Ovary (tissue), 9 donors: ENCODE results near the gene ACO2. TPM values are rescaled to one million over a fixed set of nuclear protein-coding genes. Genes with fewer than 3 reads are reported as not detected.

ENCODE experiments used
- DNase-seq, 5 donors: peaks; one replicate each; pipeline ENCODE4 v3.0.0-alpha.2; 2019 to 2020
- H3K27ac ChIP-seq, 2 donors: fragments of 200-600 bp; one replicate each; pipeline versions ENCODE4 v1.5.1 to v1.8.0; 2019 to 2022
- H3K27me3 ChIP-seq: fragments of 200-600 bp; one replicate; pipeline ENCODE4 v1.8.0; 2022
- H3K36me3 ChIP-seq: fragments of 200-600 bp; sonication (generic); one replicate; pipeline ENCODE4 v1.5.1; 2019
- H3K4me1 ChIP-seq: one replicate; pipeline ENCODE4 v1.8.1; 2013; ENCODE audit warnings: mild to moderate bottlenecking, moderate library complexity; ENCODE audit not compliant: insufficient read depth
- H3K4me3 ChIP-seq: fragments of 200-600 bp; sonication (generic); one replicate; pipeline ENCODE4 v1.5.1; 2017
- H3K9me3 ChIP-seq, 2 donors: fragments of 200-600 bp in 1 of 2; sonication (generic) in 1 of 2; one replicate each; pipeline versions ENCODE4 v1.5.1 to v1.8.1; 2013 to 2019; ENCODE audit warnings: mild to moderate bottlenecking in 1 of 2, moderate library complexity in 1 of 2
- CTCF ChIP-seq, 3 donors: fragments of 450-650 bp in 2 of 3; fragments of 200-600 bp in 1 of 3; IDR thresholded peaks; one replicate each; pipeline versions ENCODE4 v1.5.1 to v1.8.0; 2016 to 2022; ENCODE audit warnings: antibody characterized with exemption in 3 of 3, mild to moderate bottlenecking in 1 of 3
- EP300 ChIP-seq: sonication (generic); formaldehyde crosslinking; IDR thresholded peaks from one replicate; pipeline ENCODE4 v1.6.1; 2017; ENCODE audit warnings: antibody characterized with exemption
- POLR2A ChIP-seq: fragments of 450-650 bp; IDR thresholded peaks from one replicate; pipeline ENCODE4 v1.6.1; 2017; ENCODE audit warnings: antibody characterized with exemption, mild to moderate bottlenecking, moderate library complexity
- WGBS, 3 donors: extraction: QIAGEN DNeasy Blood & Tissue Kit in 1 of 3; methylation state at CpG; one replicate each; pipeline versions ENCODE4 v1.1.5 to v1.1.7; 2013 to 2017; 5-methylcytosine and 5-hydroxymethylcytosine counted together
- intact Hi-C, 4 donors: fragments of 100-400 bp; cut with DNase I; formaldehyde crosslinking; loops; one replicate each; pipeline versions ENCODE4 v1.11.0 to v1.15.1; 2022 to 2023
- polyA plus RNA-seq, 2 donors: library from polyadenylated mRNA; stranded (reverse); fragments of 200-250 nt in 1 of 2; fragments of 350-450 nt in 1 of 2; fragmentation: Illumina TruSeq in 1 of 2; extraction: RNeasy Lipid Tissue Mini Kit (QIAGEN cat#74804) in 1 of 2; gene quantifications; one replicate each; pipeline ENCODE4 v1.2.3, GENCODE V29; 2013 to 2014
- total RNA-seq, 7 donors: library from RNA; depleted of rRNA in 2 of 7; stranded (reverse); fragments of >200 nt in 2 of 7; fragmentation: NEBNext Ultra II Directional in 3 of 7; extraction: Animal tissue kit (Norgen Biotek cat#: 25700) in 3 of 7; gene quantifications; one replicate each; pipeline versions ENCODE4 v1.1.0 to v1.2.4, GENCODE V29; 2016 to 2023
- donor health status: DM: no; HTN: no; CAD: no; lungs with moderate emphysema.
- donor health status: DM: no; HTN: no; CAD: no.
- donor health status: Bipolar disorder and iron deficiency.
- donor health status: DM: yes; HTN: yes; CAD: no.
- donor health status: DM: no; HTN: no; CAD: no.
- donor health status: DM: yes; HTN: yes; CAD: no.

ACO2 gene
- total and polyA plus RNA-seq, 9 donors: 20.6 to 99.1 (median 50.7) TPM

GRCh38 chr22:41542224-41542623, 73.3 kb downstream of the ACO2 start:
- H3K4me1 ChIP-seq: peaks cover 5% of the 10 kb centered on the region
- no peaks in the 10 kb centered on the region for H3K27me3 ChIP-seq
- H3K9me3 ChIP-seq: no peaks in the 10 kb centered on the region
- no peak for DNase-seq
- WGBS, 3 donors: 80 to 87% (median 84%) methylated on average over 4 of the region's 4 CpGs
- intact Hi-C loops: loop anchor here in 3 of 4 donors (5.0 to 10.0 kb wide), 2 partner anchors 53 to 55 kb away; no protein-coding TSS in a partner anchor
- H3K27ac ChIP-seq: peak overlapping the region in 1 of 2 donors; percentile 2
- H3K4me3 ChIP-seq: no peak overlapping the region
- H3K36me3 ChIP-seq: no peaks in the 10 kb centered on the region
- TF ChIP-seq POLR2A: no peak
- no peak for TF ChIP-seq CTCF (IDR thresholded peaks at IDR 0.05)
- no peak for TF ChIP-seq EP300

- Histone ChIP-seq H3K4me1 (peaks cover 5% of the 10 kb centered on the region), H3K36me3 (no peaks in the 10 kb centered on the region), H3K4me3 (peak within 1 kb of the TSS; percentile 83), H3K27ac (peak within 1 kb of the TSS; percentile 65 to 76), H3K27me3 (no peaks in the 10 kb centered on the region), H3K9me3 (no peaks in the 10 kb centered on the region)
- TF ChIP-seq EP300 (no peak), CTCF (IDR thresholded peaks at IDR 0.05) (peak; percentile 56 to 65 (median 64)), POLR2A (peak; percentile 58)
- intact Hi-C loops: loop anchor here in 3 of 4 donors (5.0 to 10.0 kb wide), 2 partner anchors 51 to 53 kb away; no protein-coding TSS in a partner anchor
- DNase-seq: peak; percentile 98 to 99 (median 99)
- 1 to 2% (median 1%) methylated on average over 76 to 80 of the region's 80 CpGs for WGBS, 3 donors
These were observed 75.1 kb downstream of the ACO2 start, which contains the start of gene POLR3H for GRCh38 chr22:41543854-41544670. Gene POLR3H (minus strand): TSS chr22:41544470. CDS start chr22:41544101, 369 bp downstream.

- WGBS, 3 donors: 22 to 25% (median 24%) methylated on average over 21 of the region's 21 CpGs
- Histone ChIP-seq H3K9me3 (no peaks in the 10 kb centered on the region), H3K4me1 (peaks cover 5% of the 10 kb centered on the region), H3K27ac (no peak overlapping the region), H3K36me3 (no peaks in the 10 kb centered on the region), H3K27me3 (no peaks in the 10 kb centered on the region), H3K4me3 (peak overlapping the region; percentile 83)
- no peak for TF ChIP-seq EP300
- TF ChIP-seq CTCF (IDR thresholded peaks at IDR 0.05): no peak
- intact Hi-C loops: loop anchor here in 3 of 4 donors (5.0 to 10.0 kb wide), 2 partner anchors 50 to 52 kb away; no protein-coding TSS in a partner anchor
- no peak for DNase-seq
These were observed 76.0 kb downstream of the ACO2 start for GRCh38 chr22:41544671-41545476.

GRCh38 chr22:41548830-41549211, 79.9 kb downstream of the ACO2 start:
- H3K36me3 ChIP-seq: no peaks in the 10 kb centered on the region
- H3K4me1 ChIP-seq: no peaks in the 10 kb centered on the region
- H3K27ac ChIP-seq: no peak overlapping the region
- no peaks in the 10 kb centered on the region for H3K9me3 ChIP-seq
- TF ChIP-seq CTCF (IDR thresholded peaks at IDR 0.05) (no peak), POLR2A (no peak), EP300 (no peak)
- WGBS, 3 donors: 87 to 98% (median 90%) methylated on average over 5 of the region's 5 CpGs
- H3K27me3 ChIP-seq: no peaks in the 10 kb centered on the region
- no peak overlapping the region for H3K4me3 ChIP-seq
- intact Hi-C loops: loop anchor here in 1 of 4 donors (10.0 kb wide), 1 partner anchor 46 kb away; no protein-coding TSS in a partner anchor
- DNase-seq: no peak
